K562 (cell line): ENCODE results near the gene CNTN2. TPM values are rescaled to one million over a fixed set of nuclear protein-coding genes. Genes with fewer than 3 reads are reported as not detected.

Source experiments
- ATAC-seq: fragments of 200-7000 bp; cut with Tn5 transposase; 3 replicates; pipeline ENCODE4 v1.9.1; 2020; ENCODE audit warnings: moderate library complexity
- BruUV-seq: library from RNA; stranded (reverse); fragments of 400-500 nt; replicated peaks from 2 replicates; lab custom pipeline; 2021; lab: Mats Ljungman, UMichigan
- CTCF ChIA-PET: fragments of 300-600 bp; formaldehyde crosslinking; extraction: SDS; loops from one replicate; lab custom pipeline; 2021; ENCODE audit warnings: low intra/inter-chr PET ratio; lab: Yijun Ruan, JAX
- POLR2A ChIA-PET: fragments of 300-600, 350-650 bp; sonication (Branson Sonifier 250); formaldehyde crosslinking; extraction: SDS; loops from one replicate; lab custom pipeline; 2021; ENCODE audit warnings: antibody characterized with exemption, inconsistent platforms; lab: Yijun Ruan, JAX
- DNase-seq, 4 experiments: peaks; one replicate each; pipeline versions ENCODE4 v3.0.0 to v3.0.0-alpha.2; 2011 to 2018; ENCODE audit warnings: low spot score in 3 of 4, mixed read lengths in 3 of 4; ENCODE audit errors: extremely low read depth in 1 of 4
- FAIRE-seq: peaks from 2 replicates; lab custom pipeline; 2011; peaks lifted over from hg19 to GRCh38; lab: Jason Lieb, UNC
- H2AFZ ChIP-seq: 2 replicates; pipeline ENCODE4 v1.6.0; 2011; ENCODE audit warnings: low read depth, low read length, control low read depth, inconsistent platforms
- H3K27ac ChIP-seq: fragments of 200-600 bp; 3 replicates; pipeline ENCODE4 v1.8.0; 2011; ENCODE audit warnings: low read depth, mild to moderate bottlenecking, control low read depth, inconsistent platforms, low read length, moderate library complexity, mixed read lengths; ENCODE audit errors: extremely low read depth
- H3K27me3 ChIP-seq, 2 experiments: fragments of 300-600 bp in 1 of 2; 2 replicates in 1 of 2; 3 replicates in 1 of 2; pipeline versions ENCODE4 v1.6.0 to v1.8.0; 2011; ENCODE audit warnings: inconsistent platforms in 2 of 2, low read length in 2 of 2, mild to moderate bottlenecking in 1 of 2, mixed read lengths in 1 of 2, moderate library complexity in 1 of 2; ENCODE audit not compliant: control insufficient read depth in 2 of 2, insufficient read depth in 2 of 2
- H3K36me3 ChIP-seq: fragments of 300-600 bp; 3 replicates; pipeline ENCODE4 v1.8.0; 2011; ENCODE audit warnings: mild to moderate bottlenecking, low read length, inconsistent platforms; ENCODE audit not compliant: control insufficient read depth, insufficient read depth
- H3K4me1 ChIP-seq, 2 experiments: fragments of 200-600 bp in 1 of 2; replicated peaks in 1 of 2; 2 replicates in 1 of 2; 3 replicates in 1 of 2; pipeline versions ENCODE4 v1.5.1 to v1.8.0; 2011; ENCODE audit warnings: inconsistent platforms in 2 of 2, low read length in 2 of 2, mild to moderate bottlenecking in 1 of 2, mixed read lengths in 1 of 2, moderate library complexity in 1 of 2; ENCODE audit not compliant: control insufficient read depth in 2 of 2, insufficient read depth in 2 of 2
- H3K4me2 ChIP-seq: 2 replicates; pipeline ENCODE4 v1.6.1; 2011; ENCODE audit warnings: low read length, control low read depth, inconsistent platforms, mixed read lengths; ENCODE audit not compliant: insufficient read depth
- H3K4me3 ChIP-seq: fragments of 200-600 bp; sonication (generic), shearing (Covaris generic); 2 replicates; pipeline ENCODE4 v1.5.1; 2016; ENCODE audit warnings: control low read depth, inconsistent platforms
- H3K79me2 ChIP-seq: fragments of 200-600 bp; 3 replicates; pipeline ENCODE4 v1.8.0; 2011; ENCODE audit warnings: low read length, inconsistent platforms; ENCODE audit not compliant: control insufficient read depth, insufficient read depth
- H3K9ac ChIP-seq, 2 experiments: 2 replicates each; pipeline versions ENCODE4 v1.6.0 to v1.6.1; 2011; ENCODE audit warnings: low read depth in 2 of 2, low read length in 2 of 2, control low read depth in 1 of 2, inconsistent platforms in 1 of 2, mild to moderate bottlenecking in 1 of 2, mixed read lengths in 1 of 2; ENCODE audit not compliant: insufficient read depth in 1 of 2
- H3K9me1 ChIP-seq: one replicate; pipeline ENCODE4 v1.6.0; 2011; ENCODE audit warnings: inconsistent platforms, mild to moderate bottlenecking, low read length, moderate library complexity; ENCODE audit not compliant: control insufficient read depth, insufficient read depth
- H3K9me3 ChIP-seq: replicated peaks from 2 replicates; pipeline ENCODE4 v1.5.1; 2011; ENCODE audit warnings: low read depth, low read length, inconsistent platforms; ENCODE audit not compliant: control insufficient read depth, insufficient read depth
- H4K20me1 ChIP-seq: replicated peaks from 2 replicates; pipeline ENCODE4 v1.6.1; 2011; ENCODE audit warnings: low read length, inconsistent platforms, mixed read lengths; ENCODE audit not compliant: control insufficient read depth, insufficient read depth
- ADNP ChIP-seq: fragments of 200-800 bp; sonication (Bioruptor generic); IDR thresholded peaks from 2 replicates; pipeline ENCODE4 v1.6.1; 2016; ENCODE audit warnings: missing genetic modification characterization, missing compliant biosample characterization
- ARID3A ChIP-seq: IDR thresholded peaks from 2 replicates; pipeline ENCODE4 v1.6.1; 2012; ENCODE audit warnings: low read depth, low read length, improper control_type of control experiment, borderline replicate concordance
- CHD2 ChIP-seq: IDR thresholded peaks from 2 replicates; pipeline ENCODE4 v1.6.1; 2011; ENCODE audit warnings: low read depth, low read length
- CTCFL ChIP-seq: IDR thresholded peaks from 2 replicates; pipeline ENCODE4 v1.6.1; 2011; ENCODE audit warnings: borderline replicate concordance, low read depth, mild to moderate bottlenecking, moderate library complexity, low read length; ENCODE audit not compliant: insufficient read depth, poor library complexity, severe bottlenecking
- ELF4 ChIP-seq: fragments of 450-650 bp; formaldehyde crosslinking; IDR thresholded peaks from 2 replicates; pipeline ENCODE4 v1.4.0; 2022; ENCODE audit warnings: missing genetic modification characterization
- ETS1 ChIP-seq: conservative IDR thresholded peaks from 2 replicates; pipeline ENCODE4 v1.6.1; 2011; ENCODE audit warnings: low read depth, mild to moderate bottlenecking, low read length; ENCODE audit not compliant: control insufficient read depth
- GTF2B ChIP-seq: IDR thresholded peaks from 2 replicates; pipeline ENCODE4 v1.6.1; 2011; ENCODE audit not compliant: insufficient read length; ENCODE audit errors: extremely low read depth
- JUNB ChIP-seq: fragments of 450-650 bp; formaldehyde crosslinking; conservative IDR thresholded peaks from 2 replicates; pipeline ENCODE4 v1.4.0; 2020; ENCODE audit warnings: mild to moderate bottlenecking
- KAT2B ChIP-seq: IDR thresholded peaks from one replicate; pipeline ENCODE4 v1.6.1; 2012; ENCODE audit warnings: low read depth, mild to moderate bottlenecking, control low read depth, inconsistent platforms, low read length, moderate library complexity
- POLR2AphosphoS2 ChIP-seq: IDR thresholded peaks from 2 replicates; pipeline ENCODE4 v1.6.1; 2012; ENCODE audit warnings: low read length, improper control_type of control experiment
- PYGO2 ChIP-seq: fragments of 450-650 bp; IDR thresholded peaks from 2 replicates; pipeline ENCODE4 v1.6.1; 2016; ENCODE audit warnings: mild to moderate bottlenecking, missing genetic modification characterization, moderate library complexity, missing compliant biosample characterization
- SREBF1 ChIP-seq: fragments of 150-350 bp; IDR thresholded peaks from 2 replicates; pipeline ENCODE4 v1.6.1; 2014; ENCODE audit warnings: antibody characterized with exemption, low read depth, low read length, borderline replicate concordance
- TAL1 ChIP-seq: fragments of 450-650 bp; IDR thresholded peaks from 2 replicates; pipeline ENCODE4 v1.6.1; 2016; ENCODE audit warnings: mild to moderate bottlenecking
- THRAP3 ChIP-seq: fragments of 450-650 bp; IDR thresholded peaks from 2 replicates; pipeline ENCODE4 v1.6.1; 2016; ENCODE audit warnings: mild to moderate bottlenecking, inconsistent platforms, borderline replicate concordance
- ZC3H8 ChIP-seq: fragments of 450-650 bp; IDR thresholded peaks from 2 replicates; pipeline ENCODE4 v1.6.1; 2017
- ZNF589 ChIP-seq: fragments of 200-800 bp; sonication (Bioruptor generic); IDR thresholded peaks from 2 replicates; pipeline ENCODE4 v1.6.1; 2016; ENCODE audit warnings: low read depth, missing genetic modification characterization, missing compliant biosample characterization
- ZNF75A ChIP-seq: fragments of 450-650 bp; formaldehyde crosslinking; IDR thresholded peaks from 2 replicates; pipeline ENCODE4 v1.4.0; 2020; ENCODE audit warnings: mild to moderate bottlenecking
- WGBS: fragments of 100-300 bp; shearing (Covaris generic); methylation state at CpG from one replicate; pipeline ENCODE4 v1.1.6; 2016; ENCODE audit warnings: low coverage, mixed read lengths; ENCODE audit not compliant: insufficient coverage; ENCODE audit errors: missing lambda C conversion rate; 5-methylcytosine and 5-hydroxymethylcytosine counted together
- in situ Hi-C: fragments of 300-500 bp; cut with MboI; formaldehyde crosslinking; loops from 4 replicates; pipeline ENCODE4 v1.15.0; 2018; ENCODE audit warnings: inconsistent platforms, mixed read lengths
- intact Hi-C: fragments of 100-400 bp; cut with micrococcal nuclease; formaldehyde crosslinking; loops from 2 replicates; pipeline ENCODE4 v1.14.2; 2022
- polyA plus RNA-seq, 8 experiments: library from polyadenylated mRNA; depleted of rRNA in 4 of 8; stranded (reverse) in 5 of 8; unstranded in 3 of 8; fragments of >200 nt; fragmentation: Nextera tagmentation in 2 of 8; fragmentation: Illumina TruSeq in 1 of 8; extraction: Ambion mirVana in 2 of 8; extraction: Trizol in 1 of 8; gene quantifications; 2 replicates each; pipeline versions ENCODE4 v1.2.1 to v1.2.3, GENCODE V29; 2011 to 2014; ENCODE audit warnings: inconsistent platforms in 1 of 8, missing spikeins in 1 of 8
- total RNA-seq, 7 experiments: library from RNA; depleted of rRNA in 6 of 7; stranded (reverse); fragments of >200 nt in 6 of 7; fragmentation: Illumina TruSeq in 2 of 7; extraction: Trizol in 2 of 7; gene quantifications; 2 replicates each; pipeline versions ENCODE4 v1.2.1 to v1.2.3, GENCODE V29; 2011 to 2021; ENCODE audit warnings: low replicate concordance in 1 of 7

Gene CNTN2
- total and polyA plus RNA-seq, 9 of the 15 experiments (the other 6 are each of a cell fraction or from before 2014, with no cell fraction given), result not detected

- peak in 1 of 4 experiments; percentile 9 for DNase-seq
- no peaks in the 10 kb centered on the region for H3K36me3 ChIP-seq
- no peaks in the 10 kb centered on the region for H3K9me1 ChIP-seq
- H3K27me3 ChIP-seq, result peaks cover 37 to 62% of the 10 kb centered on the region in 2 experiments
- no peak overlapping the region for H2AFZ ChIP-seq
- no peak for ATAC-seq
- FAIRE-seq, result no peak
- no peak overlapping the region for H3K4me3 ChIP-seq
- intact Hi-C loops, result no loop called here
- CTCF ChIA-PET, result interaction anchor here (0.9 kb wide), 1 partner anchor 10 kb away, joined by 5 read pairs; no protein-coding TSS in a partner anchor
- TF ChIP-seq SREBF1 (no peak), TAL1 (no peak), ELF4 (CRISPR knock-in tag) (no peak), ETS1 (no peak), ZNF589 (CRISPR knock-in tag) (no peak), ZC3H8 (no peak), KAT2B (no peak), GTF2B (no peak), POLR2AphosphoS2 (no peak), ADNP (tag) (no peak), JUNB (CRISPR knock-in tag) (no peak), ARID3A (no peak), CHD2 (no peak), ZNF75A (CRISPR knock-in tag) (no peak), THRAP3 (no peak), CTCFL (no peak), PYGO2 (tag) (no peak)
- POLR2A ChIA-PET, result interaction anchor here (0.5 to 3.9 kb wide), 3 partner anchors 11 to 165 kb away, joined by 3 to 24 read pairs (median 4); partner anchors contain the start of genes RBBP5 and TMEM81
- H3K4me2 ChIP-seq, result no peak overlapping the region
- H3K9ac ChIP-seq, result no peak overlapping the region
- 17% methylated on average over 11 of the region's 11 CpGs for WGBS
- no TSS peak for BruUV-seq
- no peaks in the 10 kb centered on the region for H3K9me3 ChIP-seq
- no peaks in the 10 kb centered on the region for H3K79me2 ChIP-seq
- H3K27ac ChIP-seq, result no peak overlapping the region
- peaks cover 19% of the 10 kb centered on the region; the same call in 1 of the 2 replicates for H4K20me1 ChIP-seq
- in situ Hi-C loops, result no loop called here
- H3K4me1 ChIP-seq, result peaks cover 7 to 12% of the 10 kb centered on the region in 2 experiments; a peak in 1 of 5 replicates
These were observed 31.1 kb downstream of the CNTN2 start for GRCh38 chr1:205074084-205074483.
